Naive thymus-derived CD8-positive, alpha-beta T cell (primary cell): ENCODE measurements around the gene KLHL17. TPM values are rescaled to one million over a fixed set of nuclear protein-coding genes. Genes with fewer than 3 reads are reported as not detected.

Experiments used
- ATAC-seq, 2 donors: fragments of 150-1000 bp; cut with Tn5 transposase in 1 of 2; sonication (Bioruptor Pico), chemical (Tn5 transposase) in 1 of 2; 1 replicate in 1 of 2; 2 replicates in 1 of 2; pipeline ENCODE4 v1.10.0; 2021; ENCODE audit warnings: mild to moderate bottlenecking in 2 of 2, moderate library complexity in 2 of 2
- POLR2A ChIA-PET: fragments of 350-600 bp; sonication (Branson Sonifier 250); formaldehyde crosslinking; loops from one replicate; lab custom pipeline; 2021; ENCODE audit warnings: antibody characterized with exemption; lab: Charles Lee
- DNase-seq, 10 donors: peaks; one replicate each; pipeline versions ENCODE4 v3.0.0 to v3.0.0-alpha.2; 2020 to 2022
- H3K27ac Mint-ChIP-seq, 10 donors: one replicate each; pipeline ENCODE4 v1.8.0; 2020 to 2022; ENCODE audit warnings: mild to moderate bottlenecking in 10 of 10, mixed read lengths in 10 of 10, moderate library complexity in 4 of 10, inconsistent platforms in 1 of 10
- H3K27me3 Mint-ChIP-seq, 5 donors: one replicate each; pipeline ENCODE4 v1.8.0; 2021 to 2022; ENCODE audit warnings: mixed read lengths in 5 of 5
- H3K36me3 Mint-ChIP-seq, 3 donors: one replicate each; pipeline ENCODE4 v1.8.0; 2020 to 2022; ENCODE audit warnings: mixed read lengths in 3 of 3, mild to moderate bottlenecking in 2 of 3, inconsistent platforms in 1 of 3
- H3K4me1 Mint-ChIP-seq, 4 donors: one replicate each; pipeline ENCODE4 v1.8.0; 2021 to 2022; ENCODE audit warnings: mixed read lengths in 4 of 4
- H3K4me3 Mint-ChIP-seq, 10 donors: one replicate each; pipeline ENCODE4 v1.8.0; 2020 to 2022; ENCODE audit warnings: mild to moderate bottlenecking in 10 of 10, mixed read lengths in 10 of 10, moderate library complexity in 6 of 10, inconsistent platforms in 1 of 10
- H3K9me3 Mint-ChIP-seq, 9 donors: one replicate each; pipeline ENCODE4 v1.8.0; 2020 to 2022; ENCODE audit warnings: mixed read lengths in 9 of 9, mild to moderate bottlenecking in 3 of 9, inconsistent platforms in 1 of 9, moderate library complexity in 1 of 9
- polyA plus RNA-seq, 3 donors: library from polyadenylated mRNA; unstranded; fragments of 300-500 nt; fragmentation: Illumina TruSeq; gene quantifications; one replicate each; pipeline ENCODE4 v1.2.3, GENCODE V29; 2021
- total RNA-seq, 8 experiments: library from RNA in 2 of 8; stranded (reverse) in 2 of 8; gene quantifications; one replicate each; pipeline ENCODE4 v1.2.3 and lab custom pipeline; 2021 to 2026

Gene KLHL17
- total and polyA plus RNA-seq, 5 experiments from 2014 or later: 0.94 to 37.4 (median 2.0) TPM

DNA sequence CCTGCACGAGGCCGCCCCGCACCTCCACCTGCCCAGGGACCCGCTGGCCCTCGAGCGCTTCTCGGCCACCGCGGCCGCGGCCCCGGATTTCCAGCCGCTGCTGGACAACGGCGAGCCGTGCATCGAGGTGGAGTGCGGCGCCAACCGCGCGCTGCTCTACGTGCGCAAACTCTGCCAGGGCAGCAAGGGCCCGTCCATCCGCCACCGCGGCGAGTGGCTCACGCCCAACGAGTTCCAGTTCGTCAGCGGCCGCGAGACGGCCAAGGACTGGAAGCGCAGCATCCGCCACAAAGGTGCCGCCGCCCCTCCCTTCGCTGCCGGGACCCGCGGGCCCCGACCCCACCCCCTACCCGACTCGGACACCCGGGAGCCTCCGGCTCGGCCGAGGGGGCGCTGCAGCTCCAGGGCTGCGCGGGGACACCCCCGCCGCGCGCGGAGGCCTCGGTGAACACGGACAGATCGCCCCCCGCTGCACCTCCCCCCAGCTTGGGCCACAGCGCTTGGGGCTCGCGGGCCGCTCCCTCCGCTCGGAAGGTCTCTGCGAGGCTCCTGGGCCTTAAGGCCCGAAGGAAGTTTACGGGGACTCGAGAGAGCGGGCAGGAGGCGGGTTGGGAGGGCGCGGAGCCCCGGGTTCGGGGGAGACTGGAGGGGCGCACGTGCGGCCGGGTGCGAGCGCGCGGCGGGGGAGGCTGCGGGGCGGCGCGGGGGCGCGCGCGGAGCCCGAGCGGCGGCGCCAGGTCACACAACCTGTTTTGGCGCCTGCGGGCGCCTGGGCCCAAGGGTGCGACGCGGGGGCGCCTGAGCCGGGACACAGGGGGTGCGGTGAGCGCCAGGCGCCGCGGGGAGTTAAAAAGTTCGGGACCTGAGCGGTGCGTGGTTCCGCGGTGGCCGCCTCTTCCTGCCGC lies 35.5 kb upstream of the KLHL17 start:
- Mint-ChIP-seq H3K4me3 (peak overlapping the region in 9 of 10 donors; percentile 7 to 74 (median 50)), H3K27ac (no peak overlapping the region), H3K4me1 (peaks cover 11 to 26% (median 20%) of the 10 kb centered on the region in 4 donors), H3K9me3 (no peaks in the 10 kb centered on the region), H3K27me3 (peaks cover 18 to 70% (median 41%) of the 10 kb centered on the region in 5 donors), H3K36me3 (peaks cover 0 to 7% (median 0%) of the 10 kb centered on the region in 3 donors)
- peak; percentile 6 to 24 for ATAC-seq
- DNase-seq: no peak
- POLR2A ChIA-PET: no interaction called here

DNA sequence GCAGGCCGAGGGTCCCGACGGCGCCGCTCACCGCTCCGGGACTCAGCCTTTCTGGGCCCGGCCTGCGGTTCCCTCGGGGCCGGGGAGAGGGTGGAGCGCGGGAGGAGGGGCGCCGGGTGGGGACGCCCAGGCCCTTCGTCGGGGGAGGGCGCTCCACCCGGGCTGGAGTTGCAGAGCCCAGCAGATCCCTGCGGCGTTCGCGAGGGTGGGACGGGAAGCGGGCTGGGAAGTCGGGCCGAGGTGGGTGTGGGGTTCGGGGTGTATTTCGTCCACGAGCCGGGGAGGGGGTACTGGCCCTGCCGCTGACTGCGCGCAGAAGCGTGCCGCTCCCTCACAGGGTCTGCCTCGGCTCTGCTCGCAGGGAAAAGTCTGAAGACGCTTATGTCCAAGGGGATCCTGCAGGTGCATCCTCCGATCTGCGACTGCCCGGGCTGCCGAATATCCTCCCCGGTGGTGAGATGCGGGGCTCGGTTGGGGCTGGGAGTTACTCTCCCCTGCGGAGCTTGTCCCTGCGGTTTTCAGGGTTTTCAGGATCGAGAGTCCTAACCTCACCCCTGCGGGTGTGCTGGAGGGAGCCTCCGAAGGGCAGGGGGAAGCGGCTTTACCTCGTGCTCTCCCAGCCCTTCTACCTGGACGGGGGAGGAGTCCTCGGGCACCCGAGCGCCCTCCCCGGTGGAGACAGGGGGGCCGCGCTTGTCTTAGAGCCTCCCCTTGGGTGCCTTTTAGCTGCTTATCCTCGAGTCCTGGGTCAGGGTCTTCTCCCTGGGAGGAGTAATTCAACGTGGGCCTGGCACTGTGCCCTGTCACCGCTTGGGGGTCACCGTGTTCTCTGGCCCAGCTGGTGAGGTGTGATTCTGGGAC lies 34.6 kb upstream of the KLHL17 start:
- H3K4me3 Mint-ChIP-seq: peak overlapping the region; percentile 14 to 82 (median 60)
- H3K36me3 Mint-ChIP-seq: peaks cover 0 to 7% (median 0%) of the 10 kb centered on the region in 3 donors
- DNase-seq (no peak), ATAC-seq (peak; percentile 17 to 19)
- POLR2A ChIA-PET: no interaction called here
- peak overlapping the region in 2 of 10 donors; percentile 29 for H3K27ac Mint-ChIP-seq
- H3K9me3 Mint-ChIP-seq: no peaks in the 10 kb centered on the region
- H3K4me1 Mint-ChIP-seq: peaks cover 7 to 21% (median 15%) of the 10 kb centered on the region in 4 donors
- peaks cover 14 to 62% (median 33%) of the 10 kb centered on the region in 5 donors for H3K27me3 Mint-ChIP-seq

DNA sequence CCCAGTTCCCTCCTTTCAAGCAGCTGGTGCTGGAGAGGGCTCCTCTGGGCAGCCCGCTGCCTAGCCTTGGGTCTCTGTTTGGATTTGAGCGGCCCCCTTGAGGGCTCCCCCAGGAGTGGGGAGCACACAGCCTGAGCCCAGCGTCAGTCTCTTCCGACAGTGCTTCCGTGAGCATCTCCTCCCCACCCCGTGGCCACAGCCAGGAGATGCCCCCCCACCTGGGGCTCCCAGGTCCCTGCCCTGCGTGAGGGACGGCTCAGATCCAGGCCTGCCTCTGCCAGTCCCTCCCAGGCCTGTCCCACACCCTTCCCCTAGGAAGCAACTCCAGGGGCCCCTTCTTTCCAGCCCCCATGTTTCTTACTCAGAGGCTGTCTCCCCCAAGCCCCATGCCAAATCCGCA lies 33.1 kb upstream of the KLHL17 start:
- Mint-ChIP-seq H3K9me3 (no peaks in the 10 kb centered on the region), H3K36me3 (peaks cover 0 to 7% (median 0%) of the 10 kb centered on the region in 3 donors), H3K4me1 (peaks cover 0 to 13% (median 8%) of the 10 kb centered on the region in 4 donors), H3K27ac (no peak overlapping the region), H3K27me3 (peaks cover 12 to 60% (median 23%) of the 10 kb centered on the region in 5 donors), H3K4me3 (peak overlapping the region in 3 of 10 donors; percentile 2 to 52 (median 30))
- DNase-seq (no peak), ATAC-seq (no peak)
- POLR2A ChIA-PET: no interaction called here

DNA sequence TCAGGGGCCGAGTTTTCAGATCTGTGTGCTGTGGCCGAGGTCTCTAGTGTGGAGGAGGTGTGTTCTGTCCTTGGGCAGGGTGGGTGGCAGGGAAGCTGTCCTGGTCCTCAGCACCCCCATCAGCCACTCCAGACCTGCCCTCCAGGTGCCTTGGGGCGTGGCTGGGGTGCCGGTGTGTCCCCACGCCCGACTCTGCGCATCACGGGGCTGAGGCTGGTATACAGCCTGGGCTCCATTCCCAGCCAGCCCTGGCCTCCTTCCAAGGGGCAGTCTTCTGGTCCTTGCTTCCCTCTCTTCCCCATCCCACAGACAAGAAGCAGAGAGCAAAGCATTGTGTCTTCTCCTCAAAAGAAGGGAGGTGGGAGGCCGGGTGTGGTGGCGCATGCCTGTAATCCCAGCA lies 32.6 kb upstream of the KLHL17 start:
- Mint-ChIP-seq H3K27me3 (peaks cover 12 to 54% (median 21%) of the 10 kb centered on the region in 5 donors), H3K4me1 (peaks cover 0 to 11% (median 7%) of the 10 kb centered on the region in 4 donors), H3K27ac (no peak overlapping the region), H3K4me3 (peak overlapping the region in 3 of 10 donors; percentile 2 to 52 (median 30)), H3K9me3 (no peaks in the 10 kb centered on the region), H3K36me3 (peaks cover 0 to 4% (median 0%) of the 10 kb centered on the region in 3 donors)
- ATAC-seq: no peak
- POLR2A ChIA-PET: no interaction called here
- no peak for DNase-seq

DNA sequence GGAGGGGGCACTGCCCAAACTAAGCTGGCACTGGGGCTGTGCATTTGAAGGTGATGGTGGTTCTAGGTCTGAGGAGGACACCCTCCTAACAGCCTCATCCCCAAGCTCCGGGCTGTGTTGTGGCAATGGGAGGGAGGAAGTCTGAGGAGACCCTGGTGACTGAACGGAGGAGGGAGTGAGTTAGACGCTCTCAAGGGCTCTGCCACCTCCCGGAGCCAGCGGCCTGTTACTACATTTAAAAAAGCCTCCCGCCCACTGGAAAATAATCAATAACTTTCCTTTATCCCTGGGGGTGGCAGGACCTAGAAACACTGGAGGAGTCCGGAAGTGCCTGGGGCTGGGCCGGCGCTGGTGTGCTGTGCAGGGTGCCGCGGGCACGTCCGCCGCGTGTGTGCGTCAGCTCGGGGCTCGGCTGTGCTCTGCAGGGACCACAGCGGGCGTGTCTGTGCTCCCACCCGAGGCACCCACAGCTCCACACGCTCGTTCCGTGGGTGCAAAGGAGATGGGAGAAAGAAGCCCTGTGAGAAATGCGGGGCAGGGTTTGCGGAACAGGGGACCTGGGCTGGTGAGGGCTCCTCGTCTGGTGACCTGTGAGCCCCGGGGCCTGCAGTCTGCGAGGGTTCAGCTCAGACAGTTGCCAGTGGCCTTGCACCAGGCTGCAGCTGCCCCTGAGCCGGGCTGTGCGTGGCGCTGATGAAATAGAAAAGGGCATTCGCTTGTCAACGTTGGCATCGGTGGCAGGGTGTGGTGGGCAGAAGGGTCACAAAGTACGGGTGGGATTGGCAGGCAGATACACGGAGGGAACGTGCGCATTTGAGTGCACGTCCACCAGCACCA lies 31.3 kb upstream of the KLHL17 start:
- H3K36me3 Mint-ChIP-seq: peaks cover 0 to 2% (median 0%) of the 10 kb centered on the region in 3 donors
- no peak for ATAC-seq
- H3K9me3 Mint-ChIP-seq: no peaks in the 10 kb centered on the region
- POLR2A ChIA-PET: interaction anchor here (2.0 kb wide), 1 partner anchor 13 kb away, joined by 6 read pairs; no protein-coding TSS in a partner anchor
- peak overlapping the region in 1 of 10 donors; percentile 56 for H3K27ac Mint-ChIP-seq
- DNase-seq: no peak
- peaks cover 8 to 47% (median 17%) of the 10 kb centered on the region in 5 donors for H3K27me3 Mint-ChIP-seq
- H3K4me1 Mint-ChIP-seq: peaks cover 0 to 5% (median 2%) of the 10 kb centered on the region in 4 donors
- H3K4me3 Mint-ChIP-seq: peak overlapping the region in 1 of 10 donors; percentile 24

DNA sequence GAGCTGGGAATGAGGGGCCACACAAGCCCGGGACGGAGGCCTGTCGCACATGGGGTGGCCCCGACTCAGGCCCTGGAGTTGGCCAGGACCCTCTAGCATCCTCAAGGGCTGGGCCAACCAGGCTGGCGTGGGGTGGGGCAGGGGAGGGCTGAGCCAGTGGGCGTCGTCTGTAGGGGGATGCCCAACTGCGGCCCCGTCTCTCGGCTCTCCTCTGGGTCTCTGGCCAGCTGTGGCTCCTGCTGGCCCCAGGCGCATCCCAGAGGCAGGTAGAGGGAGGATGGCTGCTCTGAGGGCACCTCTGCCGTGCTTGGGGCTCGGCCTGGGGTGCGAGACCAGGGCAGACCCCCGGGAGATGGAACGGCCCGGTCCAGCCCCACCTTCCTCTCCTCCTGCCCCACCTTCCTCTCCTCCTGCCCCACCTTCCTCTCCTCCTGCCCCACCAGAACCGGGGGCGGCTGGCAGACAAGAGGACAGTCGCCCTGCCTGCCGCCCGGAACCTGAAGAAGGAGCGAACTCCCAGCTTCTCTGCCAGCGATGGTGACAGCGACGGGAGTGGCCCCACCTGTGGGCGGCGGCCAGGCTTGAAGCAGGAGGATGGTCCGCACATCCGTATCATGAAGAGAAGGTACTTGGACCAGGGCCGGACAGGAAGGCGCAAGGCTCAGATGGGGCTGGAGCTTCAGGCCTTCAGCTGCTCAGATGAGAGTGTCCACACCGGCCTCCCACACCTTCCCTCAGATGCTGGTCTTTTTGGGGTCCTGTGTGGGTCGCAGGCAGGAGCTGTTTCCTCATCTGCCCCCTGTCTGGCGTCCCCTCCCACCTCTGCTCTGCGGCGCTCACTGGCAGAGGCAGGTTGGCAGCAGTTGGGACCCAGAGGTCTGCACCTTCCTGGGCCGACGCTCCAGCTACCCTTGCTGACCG lies 30.4 kb upstream of the KLHL17 start:
- no peak overlapping the region for H3K4me3 Mint-ChIP-seq
- POLR2A ChIA-PET: interaction anchor here (2.0 kb wide), 1 partner anchor 12 kb away, joined by 6 read pairs; no protein-coding TSS in a partner anchor
- H3K9me3 Mint-ChIP-seq: no peaks in the 10 kb centered on the region
- peaks cover 0 to 6% (median 2%) of the 10 kb centered on the region in 4 donors for H3K4me1 Mint-ChIP-seq
- no peak overlapping the region for H3K27ac Mint-ChIP-seq
- ATAC-seq (no peak), DNase-seq (no peak)
- H3K36me3 Mint-ChIP-seq: peaks cover 0 to 2% (median 0%) of the 10 kb centered on the region in 3 donors
- H3K27me3 Mint-ChIP-seq: peaks cover 11 to 49% (median 20%) of the 10 kb centered on the region in 5 donors

DNA sequence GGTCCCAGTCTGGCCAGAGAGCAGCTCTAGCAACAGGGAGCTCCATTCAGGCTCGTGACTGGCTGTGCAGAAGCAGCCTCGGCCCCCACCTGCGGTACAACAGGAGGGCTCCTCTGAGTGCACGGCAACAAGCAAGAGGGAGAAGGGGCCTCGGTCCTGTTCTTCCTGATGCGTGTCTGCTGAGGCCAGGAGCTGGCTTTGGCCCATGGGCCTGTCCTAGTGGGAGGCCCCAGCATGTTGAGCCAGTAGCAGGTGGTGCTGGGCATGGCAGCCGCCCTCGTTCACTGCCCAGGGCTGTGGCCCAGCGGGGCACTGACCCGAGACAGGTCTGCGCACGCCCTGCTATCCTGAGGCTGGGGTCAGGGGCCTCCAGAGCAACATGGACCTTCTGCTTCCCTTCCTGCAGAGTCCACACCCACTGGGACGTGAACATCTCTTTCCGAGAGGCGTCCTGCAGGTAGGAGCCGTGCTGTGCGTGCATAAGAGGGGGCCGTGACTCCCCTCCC lies 29.7 kb upstream of the KLHL17 start:
- H3K36me3 Mint-ChIP-seq: peaks cover 0 to 2% (median 0%) of the 10 kb centered on the region in 3 donors
- H3K27ac Mint-ChIP-seq: no peak overlapping the region
- no peaks in the 10 kb centered on the region for H3K9me3 Mint-ChIP-seq
- no peak for ATAC-seq
- peaks cover 12 to 56% (median 21%) of the 10 kb centered on the region in 5 donors for H3K27me3 Mint-ChIP-seq
- H3K4me1 Mint-ChIP-seq: peaks cover 0 to 8% (median 2%) of the 10 kb centered on the region in 4 donors
- no peak for DNase-seq
- POLR2A ChIA-PET: interaction anchor here (2.0 kb wide), 1 partner anchor 11 kb away, joined by 6 read pairs; no protein-coding TSS in a partner anchor
- no peak overlapping the region for H3K4me3 Mint-ChIP-seq

DNA sequence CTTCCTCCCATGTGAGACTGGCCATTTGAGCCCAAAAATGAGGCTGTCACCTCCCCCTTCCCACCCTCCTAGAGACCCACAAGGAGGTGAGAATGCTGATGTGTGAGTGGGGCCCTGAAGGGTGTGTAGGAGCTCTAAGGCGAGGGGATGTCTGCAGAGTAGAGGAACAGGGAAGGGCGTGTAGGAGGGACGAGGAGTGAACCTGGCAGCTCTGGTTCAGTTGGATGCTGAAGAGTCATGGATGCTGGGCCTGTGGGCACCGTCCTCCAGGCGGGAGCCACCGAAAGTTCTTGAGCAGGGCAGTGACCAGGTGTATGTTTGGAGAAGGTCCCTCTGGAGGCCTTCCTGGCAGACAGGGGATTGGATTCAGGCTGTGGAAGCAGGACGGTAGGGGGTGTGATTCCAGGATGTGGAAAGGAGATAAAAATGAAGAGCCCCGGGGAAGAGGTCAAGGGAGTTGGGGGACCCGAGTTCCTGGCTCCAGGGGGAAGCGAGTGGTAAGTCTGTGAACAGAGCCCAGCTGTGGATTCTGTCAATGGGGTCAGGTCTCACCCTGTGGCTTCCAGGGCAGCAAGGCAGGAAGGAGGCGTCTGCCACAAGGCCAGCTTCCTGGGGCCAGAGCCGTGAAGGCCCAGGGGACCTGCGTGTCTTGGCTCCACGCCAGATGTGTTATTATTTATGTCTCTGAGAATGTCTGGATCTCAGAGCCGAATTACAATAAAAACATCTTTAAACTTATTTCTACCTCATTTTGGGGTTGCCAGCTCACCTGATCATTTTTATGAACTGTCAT lies 28.8 kb upstream of the KLHL17 start:
- POLR2A ChIA-PET: interaction anchor here (2.0 kb wide), 1 partner anchor 10 kb away, joined by 6 read pairs; no protein-coding TSS in a partner anchor
- peak overlapping the region in 1 of 10 donors; percentile 1 for H3K4me3 Mint-ChIP-seq
- DNase-seq: no peak
- no peaks in the 10 kb centered on the region for H3K36me3 Mint-ChIP-seq
- H3K27ac Mint-ChIP-seq: peak overlapping the region in 2 of 10 donors; percentile 69 to 90
- H3K4me1 Mint-ChIP-seq: peaks cover 0 to 5% (median 0%) of the 10 kb centered on the region in 4 donors
- H3K27me3 Mint-ChIP-seq: peaks cover 7 to 49% (median 13%) of the 10 kb centered on the region in 5 donors
- ATAC-seq: no peak
- no peaks in the 10 kb centered on the region for H3K9me3 Mint-ChIP-seq

DNA sequence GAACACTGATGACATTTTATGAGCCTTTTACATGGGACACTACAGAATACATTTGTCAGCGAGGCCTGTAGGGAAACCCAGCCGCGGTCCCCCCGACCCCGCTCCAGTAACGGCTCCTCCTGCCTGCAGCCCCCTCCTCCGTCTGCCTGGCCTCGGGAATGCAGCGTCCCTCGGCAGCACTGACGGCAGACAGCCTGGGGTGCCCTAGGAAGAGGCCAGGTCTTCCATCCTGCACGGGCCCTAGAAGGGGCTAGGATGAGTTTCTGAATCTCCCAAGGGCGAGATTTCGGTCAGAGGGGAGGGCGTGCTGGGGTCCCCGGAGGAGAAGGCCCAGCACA lies 28.2 kb upstream of the KLHL17 start:
- DNase-seq: no peak
- Mint-ChIP-seq H3K27ac (no peak overlapping the region), H3K36me3 (no peaks in the 10 kb centered on the region), H3K9me3 (no peaks in the 10 kb centered on the region), H3K4me3 (no peak overlapping the region), H3K4me1 (peaks cover 0 to 5% (median 0%) of the 10 kb centered on the region in 4 donors), H3K27me3 (peaks cover 4 to 43% (median 13%) of the 10 kb centered on the region in 5 donors)
- POLR2A ChIA-PET: no interaction called here
- ATAC-seq: no peak
